HG02798 (cell line): ENCODE data around the gene FAM171A1.
"Not testable (repeated sequence)": the region's sequence is repeated elsewhere in the genome, so short reads cannot be mapped to it uniquely, and the experiment has no call there.

ENCODE experiments used
- ATAC-seq: cut with Tn5 transposase; IDR thresholded peaks from one replicate; pipeline ENCODE4 v1.9.1; 2021; ENCODE audit warnings: mild to moderate bottlenecking; ENCODE audit not compliant: unreplicated experiment, poor library complexity

Gene FAM171A1

GRCh38 chr10:15370856-15371701 is at the start of gene FAM171A1:
FAM171A1 (minus strand) TSS chr10:15371289; CDS start chr10:15371052, 237 bp downstream.
- ATAC-seq, result peak; percentile 55

GRCh38 chr10:15420858-15421257 is 49.8 kb upstream of the FAM171A1 start:
- ATAC-seq, result no peak

DNA sequence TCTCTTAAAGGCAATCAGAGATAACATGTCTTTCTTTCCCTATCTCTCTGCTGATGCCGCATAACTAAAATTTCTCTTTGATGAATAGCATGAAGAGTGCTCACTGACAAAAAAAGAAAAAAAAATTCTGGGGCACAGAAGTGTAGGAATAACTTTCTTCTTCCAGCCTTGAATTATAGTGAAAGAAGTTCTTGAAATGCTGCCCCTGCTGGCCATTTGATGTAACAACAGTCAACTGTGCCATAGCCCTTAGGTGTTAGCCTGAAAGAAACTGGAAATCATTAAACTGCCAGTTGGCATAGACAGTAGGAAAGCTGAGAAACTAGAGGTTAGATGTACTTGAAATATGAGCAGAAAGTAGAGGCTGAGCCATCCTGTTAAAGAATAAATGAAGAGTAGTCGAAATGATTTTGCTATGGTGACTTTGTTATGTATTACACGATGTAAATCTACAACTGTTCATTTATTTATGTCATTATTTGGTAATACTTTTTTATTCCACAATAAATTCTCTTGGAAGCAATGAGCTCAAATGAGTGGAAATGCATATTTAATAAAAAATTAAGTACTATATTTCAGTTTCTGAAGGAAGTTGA is 48.3 kb upstream of the FAM171A1 start:
- no peak for ATAC-seq

- no peak for ATAC-seq
Observed at GRCh38 chr10:15416034-15416433, 44.9 kb upstream of the FAM171A1 start.

DNA sequence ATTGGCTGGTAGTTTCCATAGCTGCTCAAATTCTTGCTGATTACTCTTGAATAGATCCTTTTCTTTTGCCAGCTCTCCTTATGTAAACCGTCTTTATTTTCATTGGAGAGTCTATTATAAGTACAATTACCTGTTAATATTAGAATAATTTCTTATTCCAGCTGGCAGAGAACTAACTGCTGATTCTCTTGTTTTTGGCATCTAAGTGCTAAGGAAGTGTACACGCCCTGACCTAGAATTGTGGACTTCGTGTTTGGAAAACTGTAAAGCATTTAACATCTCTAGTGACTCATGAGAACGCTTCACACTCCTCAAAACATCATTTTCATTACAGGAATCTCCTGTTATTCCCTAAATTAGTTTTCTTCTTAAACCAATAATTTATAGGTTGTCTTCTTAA is 39.9 kb upstream of the FAM171A1 start:
- ATAC-seq, result no peak

- not testable (repeated sequence) for ATAC-seq
Observed at GRCh38 chr10:15409350-15409749, 38.3 kb upstream of the FAM171A1 start.

DNA sequence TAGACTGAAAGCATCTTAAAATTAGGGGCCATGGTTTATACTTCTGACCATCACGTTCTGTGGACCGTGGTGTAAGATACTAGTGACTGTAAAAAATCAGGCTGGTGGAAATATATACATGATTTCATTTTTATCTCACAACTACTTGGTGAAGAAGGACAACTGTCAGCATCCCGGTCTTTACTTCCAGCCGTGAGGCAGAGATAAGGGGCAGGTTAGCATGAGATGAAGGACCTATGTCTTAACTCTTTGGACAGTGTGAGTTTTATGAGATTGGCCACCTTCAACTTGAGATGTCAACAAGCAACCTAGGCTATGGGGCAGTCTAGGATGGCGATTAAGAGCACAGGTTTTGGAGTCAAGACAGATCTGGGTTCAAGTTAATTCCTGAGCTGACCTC is 37.5 kb upstream of the FAM171A1 start:
- no peak for ATAC-seq

DNA sequence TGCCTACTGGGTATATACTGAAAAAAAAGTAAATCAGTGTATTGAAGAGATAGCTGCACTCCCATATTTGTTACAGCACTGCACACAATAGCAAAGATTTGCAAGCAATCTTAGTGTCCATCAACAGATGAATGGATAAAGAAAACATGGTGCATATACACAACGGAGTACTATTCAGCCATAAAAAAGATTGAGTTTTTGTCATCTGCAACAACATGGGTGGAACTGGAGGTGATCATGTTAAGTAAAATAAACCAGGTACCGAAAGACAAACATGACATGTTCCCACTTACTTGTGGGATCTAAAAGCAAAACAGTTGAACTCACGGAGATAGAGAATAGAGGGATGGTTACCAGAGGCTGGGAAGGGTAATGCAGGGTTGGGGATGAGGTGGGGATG is 34.2 kb upstream of the FAM171A1 start:
- no peak for ATAC-seq

GRCh38 chr10:15401382-15401781 is 30.3 kb upstream of the FAM171A1 start:
- ATAC-seq, result no peak

- ATAC-seq, result not testable (repeated sequence)
Observed at GRCh38 chr10:15400461-15400860, 29.4 kb upstream of the FAM171A1 start.

DNA sequence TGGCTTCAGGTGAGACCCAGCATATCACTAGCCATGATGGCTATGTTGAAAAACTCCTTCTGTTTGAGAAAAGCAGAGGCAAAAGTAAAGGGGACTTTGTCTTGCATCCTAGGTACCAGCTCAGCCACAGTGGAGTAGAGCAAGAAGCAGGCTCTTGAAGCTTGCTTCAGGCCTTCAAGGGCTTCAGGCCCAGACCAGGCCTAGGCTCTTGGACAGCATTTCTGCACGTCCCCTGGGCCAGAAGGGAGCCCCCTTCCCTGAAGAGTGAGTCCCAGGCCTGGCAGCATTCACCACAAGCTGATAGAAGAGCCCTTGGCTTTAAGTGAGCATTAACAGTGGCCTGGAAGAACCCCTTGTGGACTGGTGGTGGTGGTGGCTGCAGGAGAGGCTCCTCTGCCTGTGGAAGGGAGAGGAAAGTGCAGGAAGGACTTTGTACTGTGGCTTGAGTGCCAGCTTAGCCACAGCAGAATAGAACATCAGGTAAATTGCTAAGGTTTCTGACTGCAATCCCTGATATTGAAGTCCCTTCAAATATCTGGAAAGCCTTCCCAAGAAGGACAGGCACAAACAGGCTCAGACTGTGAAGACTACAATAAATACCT is 28.1 kb upstream of the FAM171A1 start:
- no peak for ATAC-seq

DNA sequence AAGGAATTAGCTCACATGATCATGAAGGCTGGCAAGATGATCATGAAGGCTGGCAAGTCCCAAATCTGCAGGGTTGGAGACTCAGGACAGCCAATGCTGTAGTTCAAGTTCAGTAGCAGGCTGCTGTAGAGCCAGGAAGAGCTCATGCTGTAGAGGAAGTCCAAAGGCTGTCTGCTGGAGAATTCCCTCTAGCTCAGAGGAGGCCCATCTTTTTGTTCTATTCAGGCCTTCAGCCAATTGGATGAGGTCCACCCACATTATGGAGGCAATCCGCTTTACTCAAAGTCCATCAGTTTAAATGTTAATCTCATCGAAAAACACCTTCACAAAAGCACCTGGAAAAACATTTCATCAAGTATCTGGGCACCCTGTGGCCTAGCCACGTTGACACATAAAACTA is 24.8 kb upstream of the FAM171A1 start:
- no peak for ATAC-seq

DNA sequence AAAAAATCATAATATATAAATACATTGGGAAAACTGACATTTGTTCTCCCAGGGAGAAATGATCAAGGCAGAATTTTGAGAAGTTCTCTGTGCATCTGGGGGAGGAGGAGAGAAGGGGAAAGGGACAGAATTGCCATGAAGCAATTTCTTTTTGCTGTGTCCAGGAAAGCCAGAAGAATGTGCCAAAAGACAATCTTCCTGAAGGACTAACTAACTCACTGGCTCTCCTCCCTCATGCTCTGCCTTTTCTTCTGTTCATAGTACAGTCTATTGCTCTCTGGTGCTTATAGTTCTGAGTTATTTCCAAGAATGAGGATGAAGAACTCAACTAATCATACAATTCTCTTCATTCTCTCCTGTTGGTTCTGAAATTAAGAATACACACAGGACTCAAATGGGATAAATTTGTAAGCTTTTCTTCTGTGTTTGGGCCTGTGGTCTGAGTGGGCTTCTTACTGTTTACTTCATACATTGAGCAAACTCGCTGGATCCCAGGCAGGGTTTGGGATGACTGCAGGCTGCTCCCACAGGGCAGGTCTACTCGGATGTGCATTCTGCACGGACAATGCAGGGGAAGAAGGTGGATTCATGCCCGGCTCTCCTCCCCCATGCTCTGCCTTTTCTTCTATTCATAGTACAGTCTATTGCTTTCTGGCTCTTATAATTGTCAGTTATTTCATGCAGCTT is 22.2 kb upstream of the FAM171A1 start:
- ATAC-seq, result no peak

- no peak for ATAC-seq
Observed at GRCh38 chr10:15391491-15391890, 20.4 kb upstream of the FAM171A1 start.

DNA sequence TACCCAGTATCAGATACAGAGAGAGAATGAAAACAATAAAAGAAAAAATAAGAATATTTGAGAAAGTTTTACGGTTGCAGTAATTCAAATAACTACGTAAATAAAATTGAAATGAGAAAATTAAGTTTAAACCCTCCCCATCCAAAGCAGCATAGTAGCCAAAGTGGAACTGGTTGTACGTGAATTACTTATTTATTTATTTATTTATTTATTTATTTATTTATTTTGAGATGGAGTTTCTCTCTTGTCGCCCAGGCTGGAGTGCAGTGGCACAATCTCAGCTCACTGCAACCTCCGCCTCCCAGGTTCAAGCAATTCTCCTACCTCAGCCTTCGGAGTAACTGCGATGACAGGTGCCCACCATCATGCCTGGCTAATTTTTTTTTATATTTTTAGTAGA is 17.1 kb upstream of the FAM171A1 start:
- not testable (repeated sequence) for ATAC-seq

- no peak for ATAC-seq
Observed at GRCh38 chr10:15387021-15387420, 15.9 kb upstream of the FAM171A1 start.

DNA sequence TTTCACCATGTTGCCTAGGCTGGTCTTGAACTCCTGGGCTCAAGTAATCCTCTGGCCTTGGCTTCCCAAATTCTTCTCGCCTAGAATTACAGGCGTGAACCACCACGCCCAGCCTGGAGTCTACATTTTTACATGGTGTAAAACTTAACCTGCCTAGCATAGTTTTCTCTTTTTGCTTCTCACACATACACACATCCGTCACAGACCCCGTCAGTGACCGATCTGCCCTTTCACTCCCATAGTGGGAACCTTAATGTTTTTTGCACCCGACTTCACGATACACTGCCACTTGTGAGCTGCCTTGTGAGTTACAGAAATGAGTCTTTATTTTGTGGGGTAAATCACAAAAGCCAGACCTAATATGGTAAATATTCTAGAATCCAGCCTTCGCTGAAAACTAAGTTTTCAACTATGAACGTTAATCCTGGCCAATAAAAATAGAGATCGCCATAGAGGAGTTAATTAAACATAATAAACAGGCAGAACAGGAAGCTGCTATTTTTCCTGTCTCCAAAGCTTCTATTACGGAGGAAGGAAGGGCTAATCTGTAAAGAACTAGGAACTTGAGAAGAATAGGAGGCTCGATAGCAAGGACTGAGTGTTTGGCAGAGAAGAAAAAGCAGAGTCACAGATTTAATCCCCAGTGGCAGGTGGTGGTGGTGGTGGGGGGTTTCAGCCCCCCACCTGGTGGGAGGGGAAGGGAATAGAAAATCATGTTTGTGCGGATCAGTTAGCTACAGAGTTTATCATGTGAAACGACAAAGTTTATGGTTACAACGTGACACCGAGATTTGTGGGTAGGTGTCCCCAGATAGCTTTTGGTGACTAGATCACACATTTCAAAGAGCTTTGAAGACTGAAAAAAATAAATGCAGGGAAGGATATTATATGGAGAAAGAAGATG is 14.7 kb upstream of the FAM171A1 start:
- ATAC-seq, result no peak

DNA sequence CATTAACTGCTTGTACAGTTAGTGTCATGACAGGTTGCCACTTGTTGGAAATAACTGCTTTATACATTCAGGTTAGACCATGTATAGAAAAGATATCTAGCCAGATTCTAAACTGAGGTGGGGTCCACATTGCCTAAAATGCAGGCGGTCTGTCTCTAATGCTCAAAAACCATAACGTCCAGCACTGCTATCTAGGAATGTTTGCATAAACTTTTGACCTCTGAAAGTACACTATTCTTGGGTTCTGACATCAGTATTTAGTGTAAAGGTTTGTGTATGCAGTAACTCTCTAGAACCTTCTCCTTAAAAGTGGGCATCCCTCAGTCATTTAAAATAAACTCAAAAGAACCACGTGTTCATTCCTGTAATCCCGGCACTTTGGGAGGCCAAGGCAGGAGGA is 10.3 kb upstream of the FAM171A1 start:
- no peak for ATAC-seq

DNA sequence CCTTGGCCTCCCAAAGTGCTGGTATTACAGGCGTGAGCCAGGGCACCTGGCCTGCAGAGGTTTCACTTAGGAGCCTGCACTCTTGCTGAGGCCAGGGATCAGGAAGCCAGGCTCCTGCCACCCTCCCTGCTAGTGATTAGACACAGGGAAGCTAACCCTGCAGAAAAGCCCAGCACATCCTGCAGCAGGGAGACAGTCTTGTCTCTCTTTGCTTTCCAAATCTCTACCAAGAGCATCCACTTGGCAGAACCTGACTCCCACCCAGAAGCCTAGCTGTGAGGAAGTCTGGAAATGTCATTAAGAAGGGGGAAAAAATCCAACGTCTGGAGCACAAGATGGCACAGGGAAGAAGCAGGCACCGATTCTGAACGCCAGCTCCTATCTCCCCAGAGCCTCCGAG is 8.0 kb upstream of the FAM171A1 start:
- no peak for ATAC-seq

DNA sequence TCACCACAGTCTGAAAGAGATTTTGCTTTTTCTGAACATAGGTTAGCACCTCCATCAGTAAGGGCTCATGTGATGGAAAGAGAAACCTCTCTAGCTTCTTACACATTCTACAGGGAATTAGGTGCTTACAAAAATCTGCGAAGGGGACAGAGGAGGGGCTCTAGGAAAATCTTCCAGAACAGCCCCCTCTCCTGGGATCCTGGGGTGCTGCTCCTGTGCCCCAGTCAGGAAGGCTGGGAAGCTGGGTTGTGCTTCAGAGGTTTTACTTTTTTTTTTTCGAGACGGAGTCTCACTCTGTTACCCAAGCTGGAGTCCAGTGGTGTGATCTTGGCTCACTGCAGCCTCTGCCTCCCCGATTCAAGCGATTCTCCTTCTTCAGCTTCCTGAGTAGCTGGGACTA is 7.5 kb upstream of the FAM171A1 start:
- ATAC-seq, result no peak
